IMR-90 (cell line): ENCODE results near the gene BRME1. TPM values are rescaled to one million over a fixed set of nuclear protein-coding genes. Genes with fewer than 3 reads are reported as not detected.

Source experiments
- ATAC-seq: fragments of 200-7000 bp; cut with Tn5 transposase; 2 replicates; pipeline ENCODE4 v1.9.1; 2020; ENCODE audit warnings: low read depth, mild to moderate bottlenecking, moderate library complexity
- BruUV-seq: library from RNA; stranded (reverse); fragments of 400-500 nt; replicated peaks from 2 replicates; lab custom pipeline; 2021; lab: Mats Ljungman, UMichigan
- CTCF ChIA-PET: fragments of 300-600 bp; formaldehyde crosslinking; extraction: SDS; loops from one replicate; lab custom pipeline; 2021; ENCODE audit warnings: antibody characterized with exemption; lab: Yijun Ruan, JAX
- POLR2A ChIA-PET: fragments of 300-600 bp; sonication (Branson Sonifier 250); formaldehyde crosslinking; loops from one replicate; lab custom pipeline; 2022; ENCODE audit warnings: antibody characterized with exemption; ENCODE audit not compliant: unreplicated experiment; lab: Charles Lee
- DNase-seq: peaks from one replicate; pipeline ENCODE4 v3.0.0; 2013
- H2AFZ ChIP-seq: replicated peaks from 2 replicates; pipeline ENCODE3; 2013; ENCODE audit warnings: low read length, mild to moderate bottlenecking; ENCODE audit not compliant: poor library complexity
- H2AK5ac ChIP-seq: 2 replicates; pipeline ENCODE4 v1.6.1; 2013; ENCODE audit warnings: low read depth, low read length, inconsistent platforms
- H2AK9ac ChIP-seq: replicated peaks from 2 replicates; pipeline ENCODE3; 2013; ENCODE audit warnings: mild to moderate bottlenecking, low read depth, low read length, moderate library complexity; ENCODE audit not compliant: poor library complexity
- H2BK120ac ChIP-seq: 2 replicates; pipeline ENCODE4 v1.6.1; 2013; ENCODE audit warnings: low read depth, low read length, inconsistent platforms
- H2BK15ac ChIP-seq: 3 replicates; pipeline ENCODE4 v1.6.1; 2013; ENCODE audit warnings: low read depth, low read length, inconsistent platforms
- H2BK20ac ChIP-seq: 2 replicates; pipeline ENCODE4 v1.6.1; 2013; ENCODE audit warnings: low read depth, mild to moderate bottlenecking, inconsistent platforms, low read length, moderate library complexity
- H2BK5ac ChIP-seq: 2 replicates; pipeline ENCODE4 v1.6.1; 2013; ENCODE audit warnings: mild to moderate bottlenecking, low read depth, low read length, inconsistent platforms; ENCODE audit not compliant: poor library complexity, severe bottlenecking
- H3K14ac ChIP-seq: replicated peaks from 2 replicates; pipeline ENCODE4 v1.6.1; 2013; ENCODE audit warnings: low read depth, low read length, inconsistent platforms
- H3K18ac ChIP-seq: 2 replicates; pipeline ENCODE4 v1.6.1; 2013; ENCODE audit warnings: low read depth, low read length, control low read depth
- H3K23ac ChIP-seq: 2 replicates; pipeline ENCODE4 v1.6.1; 2013; ENCODE audit warnings: low read depth, low read length, inconsistent platforms
- H3K27ac ChIP-seq: 2 replicates; pipeline ENCODE4 v1.5.1; 2013; ENCODE audit warnings: mild to moderate bottlenecking, control low read depth, low read length; ENCODE audit not compliant: insufficient read depth
- H3K27me3 ChIP-seq: 2 replicates; pipeline ENCODE4 v1.6.1; 2013; ENCODE audit warnings: low read length; ENCODE audit not compliant: control insufficient read depth, insufficient read depth
- H3K36me3 ChIP-seq: 2 replicates; pipeline ENCODE4 v1.6.1; 2013; ENCODE audit warnings: low read length, mixed read lengths; ENCODE audit not compliant: control insufficient read depth, insufficient read depth
- H3K4ac ChIP-seq: 2 replicates; pipeline ENCODE4 v1.6.1; 2013; ENCODE audit warnings: low read depth, low read length, inconsistent platforms
- H3K4me1 ChIP-seq: 2 replicates; pipeline ENCODE4 v1.6.1; 2013; ENCODE audit warnings: low read length, mixed read lengths; ENCODE audit not compliant: control insufficient read depth, insufficient read depth
- H3K4me2 ChIP-seq: 2 replicates; pipeline ENCODE4 v1.6.1; 2013; ENCODE audit warnings: low read depth, mild to moderate bottlenecking, control low read depth, low read length, moderate library complexity
- H3K4me3 ChIP-seq: 2 replicates; pipeline ENCODE4 v1.5.1; 2013; ENCODE audit warnings: low read depth, mild to moderate bottlenecking, control low read depth, low read length, moderate library complexity; ENCODE audit not compliant: insufficient read depth
- H3K56ac ChIP-seq: 2 replicates; pipeline ENCODE4 v1.6.1; 2013; ENCODE audit warnings: low read length, inconsistent platforms; ENCODE audit not compliant: insufficient read depth; ENCODE audit errors: extremely low read depth
- H3K79me1 ChIP-seq, 2 experiments: 2 replicates each; pipeline ENCODE4 v1.6.1; 2013; ENCODE audit warnings: low read length in 2 of 2, inconsistent platforms in 1 of 2, low read depth in 1 of 2
- H3K9ac ChIP-seq: 2 replicates; pipeline ENCODE4 v1.6.1; 2013; ENCODE audit warnings: low read depth, low read length, control low read depth
- H3K9me1 ChIP-seq: 2 replicates; pipeline ENCODE4 v1.6.1; 2013; ENCODE audit warnings: low read length, inconsistent platforms; ENCODE audit not compliant: insufficient read depth
- H3K9me3 ChIP-seq: 2 replicates; pipeline ENCODE4 v1.6.1; 2013; ENCODE audit warnings: low read length; ENCODE audit not compliant: control insufficient read depth, insufficient read depth
- H4K20me1 ChIP-seq: 2 replicates; pipeline ENCODE4 v1.6.1; 2013; ENCODE audit warnings: low read length, inconsistent platforms; ENCODE audit not compliant: insufficient read depth
- H4K5ac ChIP-seq: 2 replicates; pipeline ENCODE4 v1.6.1; 2013; ENCODE audit warnings: mild to moderate bottlenecking, low read depth, low read length, control low read depth
- H4K8ac ChIP-seq, 2 experiments: 2 replicates each; pipeline ENCODE4 v1.6.1; 2013; ENCODE audit warnings: low read depth in 2 of 2, low read length in 2 of 2, control low read depth in 1 of 2, inconsistent platforms in 1 of 2
- H4K91ac ChIP-seq: 2 replicates; pipeline ENCODE4 v1.6.1; 2013; ENCODE audit warnings: low read depth, low read length, inconsistent platforms; ENCODE audit not compliant: insufficient read depth
- CEBPB ChIP-seq: IDR thresholded peaks from 2 replicates; pipeline ENCODE4 v1.6.1; 2012; ENCODE audit warnings: low read depth, low read length, improper control_type of control experiment
- CHD1 ChIP-seq: IDR thresholded peaks from 2 replicates; pipeline ENCODE4 v1.6.1; 2012; ENCODE audit warnings: low read depth, low read length, improper control_type of control experiment
- ELK1 ChIP-seq: fragments of 150-350 bp; IDR thresholded peaks from 2 replicates; pipeline ENCODE4 v1.6.1; 2016; ENCODE audit warnings: low read depth, mild to moderate bottlenecking, low read length, moderate library complexity, borderline replicate concordance
- FOS ChIP-seq: fragments of 150-350 bp; IDR thresholded peaks from 2 replicates; pipeline ENCODE4 v1.6.1; 2016; ENCODE audit warnings: low read depth, low read length
- MAFK ChIP-seq: IDR thresholded peaks from 2 replicates; pipeline ENCODE4 v1.6.1; 2012; ENCODE audit warnings: low read depth, low read length, improper control_type of control experiment
- MAZ ChIP-seq: IDR thresholded peaks from 2 replicates; pipeline ENCODE4 v1.6.1; 2012; ENCODE audit warnings: low read depth, mild to moderate bottlenecking, low read length, improper control_type of control experiment, moderate library complexity, borderline replicate concordance
- MXI1 ChIP-seq: IDR thresholded peaks from 2 replicates; pipeline ENCODE4 v1.6.1; 2012; ENCODE audit warnings: low read depth, mild to moderate bottlenecking, low read length, moderate library complexity, borderline replicate concordance
- POLR2A ChIP-seq: IDR thresholded peaks from 2 replicates; pipeline ENCODE4 v1.6.1; 2012; ENCODE audit warnings: mild to moderate bottlenecking, low read depth, low read length
- RAD21 ChIP-seq: IDR thresholded peaks from 2 replicates; pipeline ENCODE4 v1.6.1; 2012; ENCODE audit warnings: low read length, improper control_type of control experiment
- RCOR1 ChIP-seq: IDR thresholded peaks from 2 replicates; pipeline ENCODE4 v1.6.1; 2012; ENCODE audit warnings: mild to moderate bottlenecking, low read length, improper control_type of control experiment; ENCODE audit not compliant: insufficient replicate concordance
- RFX5 ChIP-seq: IDR thresholded peaks from 2 replicates; pipeline ENCODE4 v1.8.0; 2012; ENCODE audit warnings: low read depth, mild to moderate bottlenecking, low read length, moderate library complexity
- USF2 ChIP-seq: fragments of 150-350 bp; IDR thresholded peaks from 2 replicates; pipeline ENCODE4 v1.6.1; 2017; ENCODE audit warnings: mild to moderate bottlenecking, antibody characterized with exemption, low read length, low read depth
- WGBS, 2 experiments: methylation state at CpG; one replicate each; pipeline versions ENCODE4 v1.1.5 to v1.1.7; 2013; ENCODE audit warnings: missing lambda C conversion rate in 2 of 2; ENCODE audit not compliant: insufficient read length in 1 of 2; ENCODE audit errors: extremely low coverage in 2 of 2; 5-methylcytosine and 5-hydroxymethylcytosine counted together
- dilution Hi-C: fragments of 300-500 bp; cut with HindIII; formaldehyde crosslinking; loops from one replicate; pipeline ENCODE4 v1.14.3; 2018; ENCODE audit warnings: low sequenced_read_pairs; ENCODE audit not compliant: unreplicated experiment
- in situ Hi-C: fragments of 300-500 bp; cut with MboI; formaldehyde crosslinking; loops from 3 replicates; pipeline ENCODE4 v1.14.3; 2019; ENCODE audit warnings: low sequenced_read_pairs, inconsistent platforms, mixed read lengths
- intact Hi-C: fragments of 100-400 bp; cut with micrococcal nuclease; formaldehyde crosslinking; loops from 2 replicates; pipeline ENCODE4 v1.10.0; 2022
- polyA plus RNA-seq, 3 experiments: library from polyadenylated mRNA; depleted of rRNA; stranded (reverse); fragments of >200 nt; gene quantifications; 2 replicates each; pipeline ENCODE4 v1.2.3, GENCODE V29; 2012; ENCODE audit warnings: low replicate concordance in 1 of 3
- total RNA-seq: library from RNA; depleted of rRNA; stranded (reverse); fragments of >200 nt; gene quantifications from 2 replicates; pipeline ENCODE4 v1.2.3, GENCODE V29; 2012
- TF ChIP-seq, protein P1 (sequence below): conservative IDR thresholded peaks from 2 replicates; pipeline ENCODE4 v1.5.1; 2012; ENCODE audit warnings: mild to moderate bottlenecking, low read depth, low read length, improper control_type of control experiment

BRME1 gene
- total and polyA plus RNA-seq, 2 of the 4 experiments (the other 2 are of a cell fraction), result 0.18 to 0.38 TPM

- Histone ChIP-seq H3K23ac (peak overlapping the region; percentile 19), H2AFZ (peak overlapping the region; percentile 89), H2BK20ac (no peak overlapping the region), H4K91ac (peak overlapping the region; percentile 26; the same call in 1 of the 2 replicates), H2BK15ac (peak overlapping the region; percentile 6; the same call in 1 of the 3 replicates), H3K9ac (peak overlapping the region; percentile 24), H3K36me3 (no peaks in the 10 kb centered on the region), H4K5ac (peak overlapping the region; percentile 47; the same call in 1 of the 2 replicates), H3K4ac (peak overlapping the region; percentile 21), H3K79me1 (peaks cover 11 to 39% of the 10 kb centered on the region in 2 experiments; a peak in 3 of 4 replicates), H3K9me3 (no peaks in the 10 kb centered on the region), H3K4me3 (peak overlapping the region; percentile 70), H3K14ac (peak overlapping the region; percentile 24), H3K4me2 (peak overlapping the region; percentile 49), H3K18ac (peak overlapping the region; percentile 39; the same call in 1 of the 2 replicates), H3K4me1 (peaks cover 13% of the 10 kb centered on the region), H3K27me3 (no peaks in the 10 kb centered on the region), H3K9me1 (peaks cover 9% of the 10 kb centered on the region), H3K56ac (no peak overlapping the region), H4K20me1 (no peaks in the 10 kb centered on the region), H3K27ac (peak overlapping the region; percentile 30; the same call in 1 of the 2 replicates), H4K8ac (peak overlapping the region in 1 of 2 experiments; percentile 72; a peak in 3 of 4 replicates), H2BK5ac (no peak overlapping the region), H2AK5ac (peak overlapping the region; percentile 95), H2AK9ac (peak overlapping the region; percentile 70), H2BK120ac (no peak overlapping the region)
- DNase-seq (no peak), ATAC-seq (peak; percentile 25)
- no TSS peak for BruUV-seq
- in situ Hi-C loops (loop anchor here (10.0 to 25.0 kb wide), 2 partner anchors 271 to 579 kb away; no protein-coding TSS in a partner anchor), dilution Hi-C loops (no loop called here), intact Hi-C loops (no loop called here)
- WGBS, 2 experiments, result 8% methylated on average over 24 of the region's 82 CpGs; no CpG with 5 or more reads in 1 of the 2 experiments
- ChIA-PET CTCF (no interaction called here), POLR2A (interaction anchor here (0.6 kb wide), 1 partner anchor 51 kb away, joined by 9 read pairs; no protein-coding TSS in a partner anchor)
- TF ChIP-seq RFX5 (no peak), CEBPB (no peak), POLR2A (no peak), USF2 (no peak), FOS (no peak), MAFK (no peak), CHD1 (no peak), RCOR1 (no peak), MAZ (no peak), RAD21 (no peak), MXI1 (no peak), ELK1 (no peak)
- TF ChIP-seq, protein P1, sequence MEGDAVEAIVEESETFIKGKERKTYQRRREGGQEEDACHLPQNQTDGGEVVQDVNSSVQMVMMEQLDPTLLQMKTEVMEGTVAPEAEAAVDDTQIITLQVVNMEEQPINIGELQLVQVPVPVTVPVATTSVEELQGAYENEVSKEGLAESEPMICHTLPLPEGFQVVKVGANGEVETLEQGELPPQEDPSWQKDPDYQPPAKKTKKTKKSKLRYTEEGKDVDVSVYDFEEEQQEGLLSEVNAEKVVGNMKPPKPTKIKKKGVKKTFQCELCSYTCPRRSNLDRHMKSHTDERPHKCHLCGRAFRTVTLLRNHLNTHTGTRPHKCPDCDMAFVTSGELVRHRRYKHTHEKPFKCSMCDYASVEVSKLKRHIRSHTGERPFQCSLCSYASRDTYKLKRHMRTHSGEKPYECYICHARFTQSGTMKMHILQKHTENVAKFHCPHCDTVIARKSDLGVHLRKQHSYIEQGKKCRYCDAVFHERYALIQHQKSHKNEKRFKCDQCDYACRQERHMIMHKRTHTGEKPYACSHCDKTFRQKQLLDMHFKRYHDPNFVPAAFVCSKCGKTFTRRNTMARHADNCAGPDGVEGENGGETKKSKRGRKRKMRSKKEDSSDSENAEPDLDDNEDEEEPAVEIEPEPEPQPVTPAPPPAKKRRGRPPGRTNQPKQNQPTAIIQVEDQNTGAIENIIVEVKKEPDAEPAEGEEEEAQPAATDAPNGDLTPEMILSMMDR, result no peak
These were observed 40.1 kb downstream of the BRME1 start for GRCh38 chr19:13865571-13866462.
